Fibroblast of villous mesenchyme (primary cell): ENCODE data around the gene TEKT2. TPM values are rescaled to one million over a fixed set of nuclear protein-coding genes. Genes with fewer than 3 reads are reported as not detected.

ENCODE experiments used
- DNase-seq: peaks from one replicate; pipeline ENCODE4 v3.0.0-alpha.2; 2010; ENCODE audit warnings: low read depth
- H3K4me3 ChIP-seq: 2 replicates; pipeline ENCODE4 v1.5.1; 2011; ENCODE audit warnings: low read depth, mild to moderate bottlenecking, low read length
- CTCF ChIP-seq: IDR thresholded peaks from 2 replicates; pipeline ENCODE4 v1.5.1; 2012; ENCODE audit warnings: low read depth, mild to moderate bottlenecking, low read length; ENCODE audit not compliant: insufficient read depth
- total RNA-seq: library from RNA; depleted of rRNA; stranded (reverse); fragments of >200 nt; gene quantifications from 2 replicates; pipeline ENCODE4 v1.2.3, GENCODE V29; 2012

TEKT2 gene
- total RNA-seq, 1 donor, result not detected

GRCh38 chr1:36126797-36127500 is 43.1 kb downstream of the TEKT2 start:
- DNase-seq, result no peak
- H3K4me3 ChIP-seq, result no peak overlapping the region
- TF ChIP-seq CTCF, result no peak

GRCh38 chr1:36128126-36128904 is 44.4 kb downstream of the TEKT2 start:
- TF ChIP-seq CTCF, result no peak
- peak; percentile 56 for DNase-seq
- no peak overlapping the region for H3K4me3 ChIP-seq

- TF ChIP-seq CTCF, result no peak
- no peak for DNase-seq
Observed at GRCh38 chr1:36128905-36129206, 45.0 kb downstream of the TEKT2 start.

GRCh38 chr1:36132029-36132428 is 48.1 kb downstream of the TEKT2 start:
- DNase-seq, result no peak
- H3K4me3 ChIP-seq, result no peak overlapping the region
- no peak for TF ChIP-seq CTCF

More at GRCh38 chr1:36128905-36129206, 45.0 kb downstream of the TEKT2 start:
- no peak overlapping the region for H3K4me3 ChIP-seq

- no peak for TF ChIP-seq CTCF
- no peak overlapping the region for H3K4me3 ChIP-seq
- DNase-seq, result peak; percentile 97
Observed at GRCh38 chr1:36133484-36133883, 49.6 kb downstream of the TEKT2 start.

GRCh38 chr1:36134031-36134430 is 50.1 kb downstream of the TEKT2 start:
- no peak for DNase-seq
- no peak overlapping the region for H3K4me3 ChIP-seq
- no peak for TF ChIP-seq CTCF
